ENCODE data around the gene SLC35G3. TPM values are rescaled to one million over a fixed set of nuclear protein-coding genes. Genes with fewer than 3 reads are reported as not detected.

The SLC35G3 gene
- polyA plus RNA-seq, 1 of the 3 experiments (the other 2 are of a cell fraction) = not detected

GRCh38 chr17:35166526-35166925 lies 27.7 kb downstream of the SLC35G3 start:
- Histone ChIP-seq H3K9me3 (no peaks in the 10 kb centered on the region), H3F3A (replicated peaks; ENCODE audit: insufficient read depth) (no peaks in the 10 kb centered on the region), H3K4me3 (ENCODE audit: low read depth in 2 of 2, low read length in 1 of 2) (no peak overlapping the region), H3K4me2 (no peak overlapping the region), H3K4me1 (ENCODE audit: control insufficient read depth in 1 of 2, insufficient read depth in 2 of 2, low read depth in 1 of 2, low read length in 1 of 2) (no peaks in the 10 kb centered on the region), H3K9me2 (no peaks in the 10 kb centered on the region), H3K79me2 (ENCODE audit: insufficient read depth) (no peaks in the 10 kb centered on the region), H3K27me3 (ENCODE audit: insufficient read depth) (peaks cover 64% of the 10 kb centered on the region; the same call in 1 of the 2 replicates), H4K20me1 (ENCODE audit: insufficient read depth) (no peaks in the 10 kb centered on the region), H2AFZ (ENCODE audit: low read depth) (no peak overlapping the region), H3K27ac (ENCODE audit: low read depth in 2 of 2, low read length in 1 of 2) (no peak overlapping the region), H3K36me3 (replicated peaks in 1 of 2; ENCODE audit: control insufficient read depth in 1 of 2, insufficient read depth in 2 of 2, low read length in 1 of 2) (no peaks in the 10 kb centered on the region), H3K9ac (no peak overlapping the region)
- POLR2A ChIA-PET = no interaction called here
- 0% methylated on average over 4 of the region's 5 CpGs for WGBS (ENCODE audit: low lambda C conversion rate)
- CTCF ChIA-PET = interaction anchor here (2.2 kb wide), 1 partner anchor 23 kb away, joined by 5 read pairs; no protein-coding TSS in a partner anchor
- no peak for DNase-seq
- TF ChIP-seq GABPA (IDR thresholded peaks at IDR 0.05; ENCODE audit: low read depth) (no peak), RCOR1 (IDR thresholded peaks at IDR 0.05; ENCODE audit: low read length) (no peak)

- 14% methylated on average over 5 of the region's 5 CpGs for WGBS (ENCODE audit: low lambda C conversion rate)
- Histone ChIP-seq H2AFZ (ENCODE audit: low read depth) (no peak overlapping the region), H3K4me1 (ENCODE audit: control insufficient read depth in 1 of 2, insufficient read depth in 2 of 2, low read depth in 1 of 2, low read length in 1 of 2) (no peaks in the 10 kb centered on the region), H3K79me2 (ENCODE audit: insufficient read depth) (no peaks in the 10 kb centered on the region), H4K20me1 (ENCODE audit: insufficient read depth) (no peaks in the 10 kb centered on the region), H3K27ac (ENCODE audit: low read depth in 2 of 2, low read length in 1 of 2) (no peak overlapping the region), H3F3A (replicated peaks; ENCODE audit: insufficient read depth) (no peaks in the 10 kb centered on the region), H3K9me2 (no peaks in the 10 kb centered on the region), H3K27me3 (ENCODE audit: insufficient read depth) (peaks cover 71% of the 10 kb centered on the region), H3K9me3 (no peaks in the 10 kb centered on the region), H3K4me2 (no peak overlapping the region), H3K9ac (no peak overlapping the region), H3K4me3 (ENCODE audit: low read depth in 2 of 2, low read length in 1 of 2) (no peak overlapping the region), H3K36me3 (replicated peaks in 1 of 2; ENCODE audit: control insufficient read depth in 1 of 2, insufficient read depth in 2 of 2, low read length in 1 of 2) (no peaks in the 10 kb centered on the region)
- DNase-seq = no peak
- CTCF ChIA-PET = interaction anchor here (2.2 kb wide), 1 partner anchor 21 kb away, joined by 5 read pairs; no protein-coding TSS in a partner anchor
- POLR2A ChIA-PET = no interaction called here
- no peak for TF ChIP-seq RFX5 (IDR thresholded peaks at IDR 0.05; ENCODE audit: low read length)
- no peak for TF ChIP-seq IRF3 (IDR thresholded peaks at IDR 0.05; ENCODE audit: low read depth, low read length)
- TF ChIP-seq FOXM1 (IDR thresholded peaks at IDR 0.05; ENCODE audit: low read depth) = no peak
- no peak for TF ChIP-seq EP300 (IDR thresholded peaks at IDR 0.05; ENCODE audit: borderline replicate concordance in 1 of 2, low read depth in 1 of 2, low read length in 1 of 2)
- no peak for TF ChIP-seq RXRA (IDR thresholded peaks at IDR 0.05; ENCODE audit: borderline replicate concordance, low read depth)
- no peak for TF ChIP-seq GATA2 (CRISPR knock-in tag; IDR thresholded peaks at IDR 0.05)
- no peak for TF ChIP-seq USF1 (IDR thresholded peaks at IDR 0.05; ENCODE audit: borderline replicate concordance, low read depth)
- no peak for TF ChIP-seq GABPA (IDR thresholded peaks at IDR 0.05; ENCODE audit: low read depth)
- TF ChIP-seq TCF12 (IDR thresholded peaks at IDR 0.05) = no peak
- no peak for TF ChIP-seq RCOR1 (IDR thresholded peaks at IDR 0.05; ENCODE audit: low read length)
- no peak for TF ChIP-seq NFIC (IDR thresholded peaks at IDR 0.05; ENCODE audit: borderline replicate concordance)
- TF ChIP-seq MXI1 (IDR thresholded peaks at IDR 0.05; ENCODE audit: low read depth, low read length) = no peak
- no peak for TF ChIP-seq TAF1 (IDR thresholded peaks at IDR 0.05; ENCODE audit: borderline replicate concordance, low read depth, low read length)
- TF ChIP-seq TEAD4 (IDR thresholded peaks at IDR 0.05; ENCODE audit: borderline replicate concordance, insufficient read depth) = no peak
- no peak for TF ChIP-seq YY1 (IDR thresholded peaks at IDR 0.05; ENCODE audit: low read depth)
- no peak for TF ChIP-seq ZBTB33 (IDR thresholded peaks at IDR 0.05; ENCODE audit: borderline replicate concordance, low read depth)
- TF ChIP-seq JUND (IDR thresholded peaks at IDR 0.05) = no peak
- no peak for TF ChIP-seq ELF1 (IDR thresholded peaks at IDR 0.05)
Observed at GRCh38 chr17:35164716-35165115, 29.5 kb downstream of the SLC35G3 start.
